Lower leg skin (tissue), 4 donors: Measurements from ENCODE around the gene RABEP2. TPM values are rescaled to one million over a fixed set of nuclear protein-coding genes. Genes with fewer than 3 reads are reported as not detected.
A peak's percentile ranks its signal among the peaks of the same experiment; 100 is the strongest.

Experiments used
- DNase-seq, 2 donors: peaks; one replicate each; pipeline ENCODE4 v3.0.0-alpha.2; 2019; ENCODE audit warnings: low spot score in 2 of 2
- H3K4me3 ChIP-seq: fragments of 200-600 bp; sonication (generic); 2 replicates; pipeline ENCODE4 v1.5.1; 2017; ENCODE audit warnings: mild to moderate bottlenecking, low read depth; ENCODE audit not compliant: poor library complexity, severe bottlenecking
- POLR2A ChIP-seq, 2 donors: fragments of 450-650 bp; IDR thresholded peaks; one replicate each; pipeline ENCODE4 v1.6.1; 2016 to 2017; ENCODE audit warnings: antibody characterized with exemption in 2 of 2, mild to moderate bottlenecking in 1 of 2, moderate library complexity in 1 of 2
- WGBS, 2 donors: methylation state at CpG; one replicate each; pipeline ENCODE4 v1.1.5; 2018; 5-methylcytosine and 5-hydroxymethylcytosine counted together
- intact Hi-C: fragments of 100-400 bp; cut with DNase I; formaldehyde crosslinking; loops from one replicate; pipeline ENCODE4 v1.15.0; 2023; ENCODE audit warnings: low total_unique reads
- total RNA-seq, 4 donors: library from RNA; depleted of rRNA; stranded (reverse); fragments of >200 nt; gene quantifications; one replicate each; pipeline ENCODE4 v1.1.0, GENCODE V29; 2016
- TF ChIP-seq, protein P1 (sequence below), 3 donors: fragments of 450-650 bp; IDR thresholded peaks; one replicate each; pipeline ENCODE4 v1.5.1; 2016; ENCODE audit warnings: antibody characterized with exemption in 3 of 3, mild to moderate bottlenecking in 3 of 3, moderate library complexity in 2 of 3

Gene RABEP2
- total RNA-seq, 4 donors from 2014 or later: 80.7 to 124 (median 94.9) TPM

DNA sequence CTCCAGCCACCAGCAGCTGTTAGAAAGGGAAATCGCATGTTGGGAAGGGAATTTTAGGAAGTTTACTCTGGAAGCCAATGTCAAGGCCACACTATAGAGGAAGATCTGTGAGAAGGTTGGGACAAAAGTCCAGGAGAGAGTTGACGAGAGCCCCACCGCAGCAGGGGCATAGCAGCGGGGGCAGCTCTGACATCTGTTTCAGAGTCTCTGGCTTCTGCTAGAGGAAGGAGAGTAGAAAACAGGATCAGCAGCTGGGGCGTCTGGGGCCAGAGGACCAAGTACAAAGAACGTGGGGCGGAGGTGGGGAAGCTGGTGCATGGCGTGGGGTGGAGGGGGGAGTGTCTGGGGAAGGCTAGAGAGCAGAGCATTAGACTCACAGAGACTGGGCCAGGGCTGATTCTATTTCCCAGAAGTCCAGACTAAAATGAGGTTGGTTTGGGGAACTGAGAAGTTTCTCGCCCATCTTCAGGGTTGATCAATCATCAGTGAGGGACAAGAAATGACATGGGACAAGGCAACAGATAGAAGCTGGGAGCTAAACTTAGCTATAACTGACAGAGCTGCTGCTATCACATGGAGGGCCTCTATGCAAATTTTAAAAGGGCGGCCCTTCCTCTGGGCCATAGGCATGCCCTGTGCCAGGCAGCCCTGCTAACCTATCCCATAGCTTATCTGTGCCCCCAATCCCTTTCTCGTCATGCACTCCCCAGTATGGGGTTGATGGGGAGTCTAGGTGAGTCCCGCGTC, 1.2 kb downstream of the RABEP2 start:
- 51 to 54% methylated on average over 13 of the region's 13 CpGs for WGBS, 2 donors
- no peak for TF ChIP-seq POLR2A (IDR thresholded peaks at IDR 0.05)
- TF ChIP-seq, protein P1, sequence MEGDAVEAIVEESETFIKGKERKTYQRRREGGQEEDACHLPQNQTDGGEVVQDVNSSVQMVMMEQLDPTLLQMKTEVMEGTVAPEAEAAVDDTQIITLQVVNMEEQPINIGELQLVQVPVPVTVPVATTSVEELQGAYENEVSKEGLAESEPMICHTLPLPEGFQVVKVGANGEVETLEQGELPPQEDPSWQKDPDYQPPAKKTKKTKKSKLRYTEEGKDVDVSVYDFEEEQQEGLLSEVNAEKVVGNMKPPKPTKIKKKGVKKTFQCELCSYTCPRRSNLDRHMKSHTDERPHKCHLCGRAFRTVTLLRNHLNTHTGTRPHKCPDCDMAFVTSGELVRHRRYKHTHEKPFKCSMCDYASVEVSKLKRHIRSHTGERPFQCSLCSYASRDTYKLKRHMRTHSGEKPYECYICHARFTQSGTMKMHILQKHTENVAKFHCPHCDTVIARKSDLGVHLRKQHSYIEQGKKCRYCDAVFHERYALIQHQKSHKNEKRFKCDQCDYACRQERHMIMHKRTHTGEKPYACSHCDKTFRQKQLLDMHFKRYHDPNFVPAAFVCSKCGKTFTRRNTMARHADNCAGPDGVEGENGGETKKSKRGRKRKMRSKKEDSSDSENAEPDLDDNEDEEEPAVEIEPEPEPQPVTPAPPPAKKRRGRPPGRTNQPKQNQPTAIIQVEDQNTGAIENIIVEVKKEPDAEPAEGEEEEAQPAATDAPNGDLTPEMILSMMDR (IDR thresholded peaks at IDR 0.05): no peak
- intact Hi-C loops: no loop called here

DNA sequence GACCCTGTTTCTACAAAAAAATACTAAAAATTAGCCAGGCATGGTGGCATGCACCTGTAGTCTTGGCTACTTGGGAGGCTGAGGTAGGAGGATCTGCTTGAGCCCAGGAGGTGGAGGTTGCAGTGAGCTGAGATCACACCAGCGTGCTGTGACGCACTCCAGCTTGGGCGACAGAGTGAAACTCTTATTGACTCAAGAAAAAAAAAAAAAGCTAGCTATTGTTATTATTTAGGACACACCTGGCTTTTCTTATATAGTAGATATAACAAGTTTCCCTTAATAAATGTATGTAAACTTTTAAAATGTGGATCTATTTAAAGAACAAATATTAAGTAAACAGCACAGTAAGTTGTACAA, 1.8 kb downstream of the RABEP2 start:
- TF ChIP-seq, protein P1 (IDR thresholded peaks at IDR 0.05): no peak
- TF ChIP-seq POLR2A (IDR thresholded peaks at IDR 0.05): no peak
- H3K4me3 ChIP-seq: no peak overlapping the region
- DNase-seq: no peak
- WGBS, 2 donors: 86 to 89% methylated on average over 3 of the region's 3 CpGs
- intact Hi-C loops: no loop called here

More for the DNA sequence above, 1.2 kb downstream of the RABEP2 start:
- peak overlapping the region; percentile 2 for H3K4me3 ChIP-seq
- DNase-seq: no peak

DNA sequence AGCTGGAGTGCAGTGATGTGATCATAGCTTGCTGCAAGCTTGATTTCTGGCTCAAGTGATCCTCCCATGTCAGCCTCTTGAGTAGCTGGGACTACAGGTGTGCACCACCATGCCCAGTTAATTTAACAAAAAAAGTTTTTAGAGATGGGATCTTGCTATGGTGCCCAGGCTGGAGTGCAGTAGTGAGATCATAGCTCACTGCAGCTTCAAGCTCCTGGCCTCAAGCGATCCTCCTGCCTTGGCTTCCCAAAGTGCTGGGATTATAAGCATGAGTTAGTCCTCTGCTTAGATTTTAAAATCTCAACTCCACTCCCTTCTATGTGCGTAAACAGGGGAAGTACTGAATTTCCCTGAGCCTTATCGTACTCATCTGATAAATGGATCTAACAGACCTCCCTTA, 6.3 kb downstream of the RABEP2 start:
- no peak overlapping the region for H3K4me3 ChIP-seq
- no peak for DNase-seq
- intact Hi-C loops: no loop called here
- WGBS, 2 donors: 99 to 100% methylated on average over 3 of the region's 3 CpGs
- no peak for TF ChIP-seq POLR2A (IDR thresholded peaks at IDR 0.05)

DNA sequence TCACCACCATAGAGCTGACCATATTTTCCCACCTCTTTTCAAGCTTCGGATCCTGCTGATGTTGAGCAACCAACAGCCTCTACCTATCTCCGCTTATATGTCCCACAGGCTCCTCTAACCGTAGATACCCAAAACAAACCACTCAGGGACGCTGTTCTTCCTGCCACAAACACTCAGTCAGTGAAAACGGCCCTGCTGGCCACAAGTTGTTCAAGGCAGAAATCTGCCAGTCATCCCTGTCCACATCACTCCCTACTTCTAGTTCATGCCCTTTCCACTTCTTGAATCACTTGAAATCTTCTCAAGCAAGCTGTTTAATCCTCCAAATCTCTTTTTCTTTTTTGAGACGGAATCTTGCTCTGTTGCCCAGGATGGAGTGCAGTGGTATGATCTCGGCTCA, 7.9 kb downstream of the RABEP2 start:
- TF ChIP-seq, protein P1 (IDR thresholded peaks at IDR 0.05): no peak
- no peak for TF ChIP-seq POLR2A (IDR thresholded peaks at IDR 0.05)
- no peak for DNase-seq
- intact Hi-C loops: no loop called here
- H3K4me3 ChIP-seq: no peak overlapping the region
- 92 to 94% methylated on average over 7 of the region's 7 CpGs for WGBS, 2 donors

DNA sequence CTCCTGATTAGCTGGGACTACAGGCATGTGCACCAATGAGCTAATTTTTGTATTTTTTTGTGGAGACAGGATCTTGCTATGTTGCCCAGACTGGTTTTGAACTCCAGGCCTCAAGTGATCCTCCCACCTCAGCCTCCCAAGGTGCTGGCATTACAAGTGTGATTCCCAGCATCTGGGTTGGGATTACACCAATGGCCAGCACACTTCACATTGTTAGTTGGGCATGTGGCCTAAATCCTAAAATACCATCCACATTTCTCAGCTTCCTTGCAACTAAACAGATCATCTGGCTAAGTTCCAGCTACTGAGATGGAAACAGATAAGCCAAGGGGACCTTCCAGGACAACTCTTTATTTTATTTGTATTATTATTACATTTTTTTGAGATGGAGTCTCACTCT, 9.9 kb downstream of the RABEP2 start:
- TF ChIP-seq POLR2A (IDR thresholded peaks at IDR 0.05): no peak
- TF ChIP-seq, protein P1 (IDR thresholded peaks at IDR 0.05): no peak
- intact Hi-C loops: no loop called here
- no peak for DNase-seq
- no peak overlapping the region for H3K4me3 ChIP-seq

DNA sequence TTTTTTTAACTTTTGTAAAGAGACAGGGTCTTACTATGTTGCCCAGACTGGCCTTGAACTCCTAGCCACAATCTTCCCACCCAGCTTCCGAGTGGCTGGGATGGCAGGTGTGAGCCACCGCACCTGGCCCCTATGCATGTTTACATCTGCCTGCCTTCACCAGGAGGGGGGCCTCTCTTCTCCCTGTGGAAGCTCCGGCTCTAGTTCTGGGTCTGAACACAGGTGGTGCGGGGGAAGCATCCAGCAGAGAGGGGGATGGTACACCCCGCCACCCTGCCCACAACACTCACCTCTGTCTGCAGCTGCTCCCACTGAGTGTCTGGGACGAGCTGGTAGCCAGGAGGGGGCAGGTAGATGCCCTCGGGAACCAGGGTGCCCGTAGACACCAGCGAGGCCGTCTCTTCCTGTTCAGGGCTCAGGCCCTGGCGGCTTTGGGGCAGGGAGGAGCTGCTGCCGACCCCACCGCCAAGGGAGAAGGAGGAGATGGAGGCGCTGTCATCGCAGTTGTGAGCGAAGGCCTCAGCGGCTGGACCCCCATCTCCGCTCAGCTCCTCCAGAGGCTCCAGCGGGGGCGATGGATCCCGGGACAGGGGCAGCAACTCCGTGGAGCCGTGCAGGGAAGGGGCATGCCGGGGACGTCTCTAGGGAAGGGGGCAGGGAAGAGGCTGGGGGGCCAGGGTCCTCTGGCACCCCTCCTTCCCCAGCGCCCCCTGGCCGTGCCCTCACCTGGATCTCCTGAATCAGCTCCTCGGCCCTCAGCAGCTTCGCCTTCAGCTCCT, 10.9 kb downstream of the RABEP2 start:
- 89 to 93% methylated on average over 28 to 29 of the region's 29 CpGs for WGBS, 2 donors
- intact Hi-C loops: no loop called here

More for the DNA sequence above, 10.9 kb downstream of the RABEP2 start:
- H3K4me3 ChIP-seq: no peak overlapping the region
- TF ChIP-seq, protein P1 (IDR thresholded peaks at IDR 0.05): no peak
- TF ChIP-seq POLR2A (IDR thresholded peaks at IDR 0.05): no peak
- DNase-seq: no peak
